ENCODE measurements around the gene SNAP29.

Gene SNAP29

GRCh38 chr22:20829491-20830134 lies 29.2 kb upstream of the SNAP29 start:
- no peak overlapping the region for H3K27ac ChIP-seq (replicated peaks)

GRCh38 chr22:20833225-20833665 lies 25.6 kb upstream of the SNAP29 start:
- Histone ChIP-seq H3K4me3 (replicated peaks; ENCODE audit: insufficient read depth, low read length) (no peak overlapping the region), H3K27me3 (ENCODE audit: insufficient read depth, poor library complexity, severe bottlenecking) (no peaks in the 10 kb centered on the region), H3K27ac (replicated peaks) (no peak overlapping the region)
- no peak for DNase-seq (ENCODE audit: low read depth in 1 of 2, low spot score in 1 of 2)
- TF ChIP-seq CTCF (IDR thresholded peaks at IDR 0.05; ENCODE audit: insufficient read depth, low read length) = no peak
- no peak for TF ChIP-seq GABPA (IDR thresholded peaks at IDR 0.05; ENCODE audit: low read depth)
- no peak for TF ChIP-seq POLR2AphosphoS5 (IDR thresholded peaks at IDR 0.05; ENCODE audit: low read depth)
- no peak for TF ChIP-seq REST (IDR thresholded peaks at IDR 0.05; ENCODE audit: insufficient replicate concordance, low read depth)
- no peak for TF ChIP-seq SPI1 (IDR thresholded peaks at IDR 0.05; ENCODE audit: borderline replicate concordance, low read depth)

More at GRCh38 chr22:20829491-20830134, 29.2 kb upstream of the SNAP29 start:
- TF ChIP-seq CTCF (IDR thresholded peaks at IDR 0.05; ENCODE audit: insufficient read depth, low read length) (no peak), POLR2AphosphoS5 (IDR thresholded peaks at IDR 0.05; ENCODE audit: low read depth) (no peak), REST (IDR thresholded peaks at IDR 0.05; ENCODE audit: insufficient replicate concordance, low read depth) (no peak), SPI1 (IDR thresholded peaks at IDR 0.05; ENCODE audit: borderline replicate concordance, low read depth) (no peak), GABPA (IDR thresholded peaks at IDR 0.05; ENCODE audit: low read depth) (no peak)
- Histone ChIP-seq H3K4me3 (replicated peaks; ENCODE audit: insufficient read depth, low read length) (no peak overlapping the region), H3K27me3 (ENCODE audit: insufficient read depth, poor library complexity, severe bottlenecking) (no peaks in the 10 kb centered on the region)
- DNase-seq (ENCODE audit: low read depth in 1 of 2, low spot score in 1 of 2) = no peak

GRCh38 chr22:20834206-20834605 lies 24.6 kb upstream of the SNAP29 start:
- TF ChIP-seq GABPA (IDR thresholded peaks at IDR 0.05; ENCODE audit: low read depth) (no peak), REST (IDR thresholded peaks at IDR 0.05; ENCODE audit: insufficient replicate concordance, low read depth) (no peak), SPI1 (IDR thresholded peaks at IDR 0.05; ENCODE audit: borderline replicate concordance, low read depth) (no peak), POLR2AphosphoS5 (IDR thresholded peaks at IDR 0.05; ENCODE audit: low read depth) (no peak), CTCF (IDR thresholded peaks at IDR 0.05; ENCODE audit: insufficient read depth, low read length) (no peak)
- Histone ChIP-seq H3K4me3 (replicated peaks; ENCODE audit: insufficient read depth, low read length) (no peak overlapping the region), H3K27me3 (ENCODE audit: insufficient read depth, poor library complexity, severe bottlenecking) (no peaks in the 10 kb centered on the region), H3K27ac (replicated peaks) (no peak overlapping the region)
- DNase-seq (ENCODE audit: low read depth in 1 of 2, low spot score in 1 of 2) = no peak

Measured in HL-60 (cell line).